ENCODE measurements around the gene DHTKD1. TPM values are rescaled to one million over a fixed set of nuclear protein-coding genes. Genes with fewer than 3 reads are reported as not detected.

The DHTKD1 gene
- total RNA-seq, 6 experiments from 2014 or later, result 10.2 to 15.1 (median 12.7) TPM

GRCh38 chr10:12051241-12051640 is 17.5 kb upstream of the DHTKD1 start:
- Mint-ChIP-seq H3K4me1 (ENCODE audit: low read depth) (peaks cover 5% of the 10 kb centered on the region; the same call in 1 of the 2 replicates), H3K27ac (no peak overlapping the region), H3K36me3 (ENCODE audit: low read depth) (no peaks in the 10 kb centered on the region), H3K4me3 (no peak overlapping the region), H3K9me3 (no peaks in the 10 kb centered on the region), H3K27me3 (ENCODE audit: insufficient read depth) (peaks cover 7% of the 10 kb centered on the region)
- no peak for DNase-seq
- no peak for TF ChIP-seq CTCF (IDR thresholded peaks at IDR 0.05)

DNA sequence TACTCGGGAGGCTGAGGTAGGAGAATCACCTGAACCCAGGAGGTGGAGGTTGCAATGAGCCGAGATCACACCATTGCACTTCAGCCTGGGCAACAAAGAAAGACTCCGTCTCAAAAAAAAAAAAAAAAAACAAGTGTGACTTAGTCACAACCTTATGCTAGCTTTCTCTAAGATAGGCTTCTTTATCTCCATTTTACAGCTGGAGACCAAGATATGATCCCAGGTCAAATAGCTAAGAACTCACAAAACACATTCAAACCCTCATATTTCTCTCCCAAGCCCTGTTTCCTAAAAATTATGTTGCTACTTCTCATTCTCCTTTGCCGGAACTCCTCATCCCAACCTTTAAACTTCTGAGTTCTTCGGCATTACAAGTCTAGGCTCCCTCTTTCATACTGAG is 13.0 kb upstream of the DHTKD1 start:
- no peak for TF ChIP-seq CTCF (IDR thresholded peaks at IDR 0.05)
- H3K9me3 Mint-ChIP-seq, result no peaks in the 10 kb centered on the region
- H3K4me1 Mint-ChIP-seq (ENCODE audit: low read depth), result no peaks in the 10 kb centered on the region
- H3K27ac Mint-ChIP-seq, result no peak overlapping the region
- no peak overlapping the region for H3K4me3 Mint-ChIP-seq
- peaks cover 4% of the 10 kb centered on the region; the same call in 1 of the 2 replicates for H3K27me3 Mint-ChIP-seq (ENCODE audit: insufficient read depth)
- H3K36me3 Mint-ChIP-seq (ENCODE audit: low read depth), result no peaks in the 10 kb centered on the region
- DNase-seq, result no peak

- H3K4me3 Mint-ChIP-seq, result no peak overlapping the region
- H3K36me3 Mint-ChIP-seq (ENCODE audit: low read depth), result no peaks in the 10 kb centered on the region
- 0 out of 2 replicates have a peak, but pooled peaks cover under 1% of the 10 kb centered on the region for H3K27me3 Mint-ChIP-seq (ENCODE audit: insufficient read depth)
- no peak for DNase-seq
- H3K27ac Mint-ChIP-seq, result no peak overlapping the region
- no peaks in the 10 kb centered on the region for H3K9me3 Mint-ChIP-seq
- no peak for TF ChIP-seq CTCF (IDR thresholded peaks at IDR 0.05)
- H3K4me1 Mint-ChIP-seq (ENCODE audit: low read depth), result no peaks in the 10 kb centered on the region
Observed at GRCh38 chr10:12056748-12057147, 12.0 kb upstream of the DHTKD1 start.

DNA sequence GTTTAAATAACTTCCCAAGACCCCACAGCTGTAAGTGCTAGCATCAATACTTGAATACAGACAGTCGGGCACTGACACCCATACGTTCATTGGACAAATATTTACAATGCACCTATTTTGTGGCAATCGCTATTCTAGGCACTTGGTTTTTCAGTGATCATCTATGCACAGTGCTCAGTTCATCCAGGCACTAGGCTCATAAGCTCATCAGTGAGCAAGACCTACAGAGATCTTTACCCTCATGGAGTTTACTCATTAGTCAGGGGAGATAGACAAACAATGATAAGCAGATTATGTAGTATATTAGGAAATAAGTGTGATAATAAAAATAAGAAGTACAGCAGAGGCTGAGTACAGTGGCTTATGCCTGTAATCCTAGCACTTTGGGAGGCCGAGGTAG is 7.6 kb upstream of the DHTKD1 start:
- no peaks in the 10 kb centered on the region; the same call in 1 of the 2 replicates for H3K27me3 Mint-ChIP-seq (ENCODE audit: insufficient read depth)
- no peak overlapping the region for H3K27ac Mint-ChIP-seq
- no peaks in the 10 kb centered on the region; the same call in 1 of the 2 replicates for H3K4me1 Mint-ChIP-seq (ENCODE audit: low read depth)
- DNase-seq, result no peak
- H3K9me3 Mint-ChIP-seq, result no peaks in the 10 kb centered on the region
- H3K36me3 Mint-ChIP-seq (ENCODE audit: low read depth), result no peaks in the 10 kb centered on the region
- H3K4me3 Mint-ChIP-seq, result no peak overlapping the region
- no peak for TF ChIP-seq CTCF (IDR thresholded peaks at IDR 0.05)

GRCh38 chr10:12062754-12063482 is 5.8 kb upstream of the DHTKD1 start:
- Mint-ChIP-seq H3K36me3 (ENCODE audit: low read depth) (no peaks in the 10 kb centered on the region), H3K9me3 (no peaks in the 10 kb centered on the region), H3K4me1 (ENCODE audit: low read depth) (peaks cover 10% of the 10 kb centered on the region), H3K27ac (no peak overlapping the region), H3K27me3 (ENCODE audit: insufficient read depth) (no peaks in the 10 kb centered on the region; the same call in 1 of the 2 replicates), H3K4me3 (no peak overlapping the region)
- DNase-seq, result no peak
- TF ChIP-seq CTCF (IDR thresholded peaks at IDR 0.05), result no peak

Data from HFFc6 (cell line).